GM19452 (cell line): ENCODE data around the gene EML6.

Source experiments
- ATAC-seq: cut with Tn5 transposase; IDR thresholded peaks from one replicate; pipeline ENCODE4 v1.9.1; 2021; ENCODE audit not compliant: unreplicated experiment

Gene EML6

DNA sequence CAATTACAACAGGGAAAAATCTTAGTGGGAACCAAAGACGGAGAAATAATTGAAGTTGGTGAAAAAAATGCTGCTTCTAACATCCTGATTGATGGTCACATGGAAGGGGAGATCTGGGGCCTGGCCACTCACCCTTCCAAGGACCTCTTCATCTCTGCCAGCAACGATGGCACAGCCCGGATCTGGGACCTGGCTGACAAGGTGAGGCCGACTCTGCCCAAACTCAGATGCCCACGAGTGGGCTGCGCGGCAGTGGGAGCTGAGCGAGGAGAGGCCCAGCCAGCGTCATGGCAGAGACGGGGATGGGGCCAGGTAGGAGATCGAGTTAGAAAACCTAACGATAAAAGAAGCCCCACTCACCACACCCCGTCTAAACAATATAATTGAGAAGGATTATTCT, 239.0 kb downstream of the EML6 start:
- no peak for ATAC-seq

DNA sequence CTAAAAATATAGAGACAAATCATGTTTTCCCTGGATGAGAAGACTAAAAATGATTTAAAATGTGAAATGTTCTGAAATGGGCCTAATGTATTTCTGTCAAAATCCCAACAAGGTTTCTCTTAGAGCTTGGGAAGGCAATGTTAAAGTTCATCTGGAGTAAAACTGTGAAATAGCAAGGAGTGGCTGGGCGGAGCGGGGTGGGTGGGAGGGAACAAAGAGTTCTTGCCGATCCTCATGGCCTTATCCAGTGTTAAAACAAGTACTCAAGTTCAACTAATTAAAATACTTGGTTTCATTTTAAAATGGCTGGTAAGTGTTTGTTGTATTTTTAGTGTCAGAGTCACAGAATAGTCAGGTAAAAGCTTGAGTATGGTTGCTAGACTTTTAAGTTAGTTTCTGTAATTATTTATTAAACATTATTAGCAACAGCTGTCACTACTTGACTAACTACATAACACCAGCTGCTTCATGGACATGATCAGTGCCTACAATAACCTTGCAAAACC, 239.5 kb downstream of the EML6 start:
- ATAC-seq, result no peak

DNA sequence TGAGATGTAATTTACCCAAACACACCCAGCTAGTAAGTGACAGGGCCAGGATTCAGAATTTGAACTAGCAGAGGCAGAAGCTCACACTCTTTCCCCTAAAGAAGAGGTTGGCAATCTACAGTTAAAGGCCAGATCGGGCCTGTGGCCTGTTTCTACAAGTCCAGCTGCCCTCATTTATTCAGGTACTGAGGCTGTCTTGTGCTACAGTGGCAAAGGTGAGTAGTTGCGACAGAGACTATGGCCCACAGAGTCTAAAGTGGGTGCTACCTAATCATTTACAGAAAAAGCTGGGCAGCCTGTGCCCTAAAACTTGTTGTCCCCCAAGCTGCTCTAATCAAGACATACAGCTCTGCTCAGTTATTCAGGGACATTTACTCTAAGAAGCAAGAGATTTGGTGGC, 240.0 kb downstream of the EML6 start:
- ATAC-seq, result no peak

DNA sequence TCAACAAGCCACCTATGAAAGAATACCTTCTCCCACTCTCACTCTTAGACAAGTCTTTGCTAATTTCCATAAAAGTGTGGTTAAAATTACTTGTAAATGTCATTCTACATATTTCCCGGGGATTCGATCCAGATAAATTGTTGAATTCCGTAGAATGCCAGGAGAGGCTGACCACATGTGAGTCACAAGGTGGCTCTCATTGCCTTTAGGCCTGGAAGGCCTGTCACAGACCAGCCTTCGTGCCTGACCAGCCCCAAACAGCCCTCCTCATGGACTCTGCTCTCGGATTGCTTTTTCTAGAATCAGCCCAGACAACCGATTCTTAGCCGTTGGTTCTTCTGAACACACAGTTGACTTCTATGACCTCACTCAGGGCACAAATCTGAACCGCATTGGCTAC, 240.8 kb downstream of the EML6 start:
- no peak for ATAC-seq

DNA sequence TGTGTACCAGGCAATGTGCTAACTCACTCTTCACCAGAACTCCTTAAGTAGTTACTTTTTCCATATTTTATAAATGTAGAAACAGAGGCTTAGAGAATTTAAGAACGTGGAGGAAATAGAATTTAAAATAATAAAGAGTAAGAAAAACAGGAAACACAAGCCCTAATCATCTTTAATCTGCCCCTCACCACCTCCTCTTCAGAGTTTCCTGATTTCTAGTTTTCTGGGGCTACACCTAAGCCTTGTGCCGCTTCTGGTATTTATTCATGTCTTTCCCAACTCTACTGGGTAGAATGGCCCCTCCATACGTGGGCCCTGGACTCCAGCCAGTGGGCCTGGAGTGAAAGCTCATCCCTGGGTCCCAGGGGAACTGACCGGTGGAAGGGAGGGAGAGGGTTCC, 241.4 kb downstream of the EML6 start:
- ATAC-seq, result no peak

DNA sequence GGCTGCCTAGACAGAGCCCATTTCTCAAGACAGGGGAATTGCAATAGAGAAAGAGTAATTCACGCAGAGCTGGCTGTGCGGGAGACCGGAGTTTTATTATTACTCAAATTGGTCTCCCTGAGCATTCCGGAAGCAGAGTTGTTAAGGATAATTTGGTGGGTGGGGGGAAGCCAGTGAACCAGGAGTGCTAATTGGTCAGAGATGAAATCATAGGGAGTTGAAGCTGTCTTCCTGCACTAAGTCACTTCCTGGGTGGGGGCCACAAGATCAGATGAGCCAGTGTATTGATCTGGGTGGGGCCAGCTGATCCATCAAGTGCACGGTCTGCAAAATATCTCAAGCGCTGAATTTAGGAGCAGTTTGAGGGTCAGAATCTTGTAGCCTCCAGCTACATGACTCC, 242.0 kb downstream of the EML6 start:
- ATAC-seq, result no peak

DNA sequence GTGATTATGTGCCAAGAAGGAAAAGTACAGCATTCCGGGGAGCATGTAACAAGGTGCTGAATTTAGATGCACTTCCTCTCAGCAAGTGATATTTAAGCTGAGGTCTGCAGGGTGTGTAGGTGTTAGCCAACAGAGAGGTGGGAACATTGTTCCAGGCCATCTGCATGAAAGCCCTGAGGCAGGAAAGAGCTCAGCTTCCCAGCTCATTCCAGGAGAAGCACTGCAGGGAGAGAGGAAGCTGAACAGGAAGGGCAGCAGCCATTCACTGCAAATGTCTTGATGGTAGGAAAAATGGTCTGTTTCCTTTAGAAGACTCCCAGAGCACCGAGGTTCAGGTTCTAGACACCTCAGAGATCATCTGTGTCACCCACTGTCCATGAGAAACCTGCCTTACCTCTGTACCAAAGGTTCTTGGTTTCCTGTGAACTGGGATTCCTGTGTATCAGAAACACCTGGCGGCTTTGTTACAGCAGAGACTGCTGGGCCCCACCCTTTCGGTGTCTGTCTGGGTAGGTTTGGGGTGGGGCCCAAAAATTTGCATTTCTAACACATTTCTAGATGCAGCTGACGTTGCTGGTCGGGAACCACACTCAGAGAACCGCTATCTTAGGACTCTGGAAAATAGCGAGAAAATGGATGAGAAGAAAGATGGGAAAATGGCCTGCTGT, 242.8 kb downstream of the EML6 start:
- ATAC-seq, result no peak

DNA sequence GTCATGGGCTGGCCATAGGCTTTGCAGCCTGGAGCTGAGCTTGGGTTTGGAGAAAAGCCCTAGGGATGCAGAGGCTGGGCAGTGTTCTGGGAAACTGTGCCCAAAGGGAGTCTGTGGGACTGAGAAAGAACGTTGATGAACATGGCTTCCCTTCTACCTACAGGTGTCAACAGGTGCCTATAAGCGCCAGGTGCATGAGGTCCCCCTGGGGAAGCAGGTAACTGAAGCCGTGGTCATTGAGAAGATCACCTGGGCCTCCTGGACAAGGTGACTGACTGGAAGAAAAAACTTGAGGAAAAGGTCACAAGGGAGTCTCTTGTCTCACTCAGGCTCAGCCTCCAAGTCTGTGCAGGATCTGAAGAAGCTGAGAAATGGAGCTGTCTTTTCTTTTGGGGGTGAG, 243.4 kb downstream of the EML6 start:
- ATAC-seq, result no peak

DNA sequence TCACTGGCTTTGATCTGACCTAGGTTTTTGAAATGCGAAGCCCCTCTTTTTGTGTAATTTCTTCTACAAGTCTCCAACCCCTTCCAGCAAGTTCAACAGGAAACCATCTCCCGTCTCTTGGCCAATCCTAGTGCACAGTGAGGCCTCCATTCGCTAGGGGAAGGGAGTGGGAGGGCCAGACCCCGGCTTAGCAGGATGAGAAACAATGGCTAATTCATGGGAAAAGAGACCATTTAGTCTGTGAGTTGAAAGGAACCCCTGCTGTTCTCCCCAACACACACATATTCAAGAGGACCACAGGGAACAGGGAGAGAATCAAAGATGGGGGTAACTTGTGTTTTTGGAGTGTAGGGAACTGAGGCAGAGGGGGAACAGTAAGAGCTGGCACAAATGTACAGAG, 243.8 kb downstream of the EML6 start:
- ATAC-seq, result no peak

DNA sequence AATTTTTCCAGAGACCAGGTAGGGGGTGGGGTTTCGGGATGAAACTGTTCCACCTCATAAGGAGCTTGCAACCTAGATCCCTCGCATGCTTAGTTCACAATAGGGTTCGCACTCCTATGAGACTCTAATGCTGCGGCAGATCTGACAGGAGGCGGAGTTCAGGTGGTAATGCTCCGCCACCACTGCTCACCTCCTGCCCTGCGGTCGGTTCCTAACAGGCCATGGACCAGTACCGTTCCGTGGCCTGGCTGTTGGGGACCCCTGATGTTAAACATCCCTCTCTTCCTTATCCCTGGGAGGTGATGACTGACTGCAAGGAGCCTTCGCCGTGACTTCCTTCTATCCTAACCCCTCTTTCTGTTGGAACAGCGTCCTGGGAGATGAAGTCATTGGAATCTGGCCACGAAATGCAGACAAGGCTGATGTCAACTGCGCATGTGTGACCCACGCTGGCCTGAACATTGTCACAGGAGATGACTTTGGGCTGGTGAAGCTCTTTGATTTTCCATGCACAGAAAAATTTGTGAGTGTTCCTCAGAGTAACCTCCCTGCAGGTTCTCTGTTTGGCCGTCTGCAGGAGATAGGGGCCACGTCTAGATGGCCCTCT, 244.4 kb downstream of the EML6 start:
- no peak for ATAC-seq

DNA sequence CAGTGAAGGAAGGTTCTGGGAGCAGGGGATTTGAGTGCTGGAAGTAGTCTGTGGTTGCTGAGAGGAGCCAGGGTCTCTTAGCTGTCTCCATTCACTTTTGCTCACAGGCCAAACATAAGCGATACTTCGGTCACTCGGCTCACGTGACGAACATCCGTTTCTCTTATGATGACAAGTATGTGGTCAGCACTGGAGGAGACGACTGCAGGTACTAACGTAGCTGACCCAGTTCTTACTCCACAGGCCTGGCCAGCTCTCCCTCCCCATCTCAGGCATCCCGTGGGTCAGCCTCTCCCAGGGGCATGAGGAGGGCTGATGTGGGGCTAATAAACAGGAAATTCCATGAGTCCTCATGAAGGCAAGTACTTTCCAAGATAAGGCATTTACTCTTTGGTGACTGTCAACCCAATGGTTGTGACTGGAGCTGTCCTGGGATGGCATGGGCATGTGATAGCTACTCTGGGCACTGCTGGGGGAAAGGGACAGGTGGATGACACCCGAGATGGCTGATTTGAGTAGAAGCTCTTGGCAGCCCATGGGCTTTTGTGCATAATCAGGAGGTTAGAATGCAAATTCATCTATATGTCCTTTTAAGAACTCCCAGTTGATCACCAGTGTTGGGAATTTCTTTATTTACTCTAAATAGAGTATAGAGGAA, 245.2 kb downstream of the EML6 start:
- no peak for ATAC-seq

DNA sequence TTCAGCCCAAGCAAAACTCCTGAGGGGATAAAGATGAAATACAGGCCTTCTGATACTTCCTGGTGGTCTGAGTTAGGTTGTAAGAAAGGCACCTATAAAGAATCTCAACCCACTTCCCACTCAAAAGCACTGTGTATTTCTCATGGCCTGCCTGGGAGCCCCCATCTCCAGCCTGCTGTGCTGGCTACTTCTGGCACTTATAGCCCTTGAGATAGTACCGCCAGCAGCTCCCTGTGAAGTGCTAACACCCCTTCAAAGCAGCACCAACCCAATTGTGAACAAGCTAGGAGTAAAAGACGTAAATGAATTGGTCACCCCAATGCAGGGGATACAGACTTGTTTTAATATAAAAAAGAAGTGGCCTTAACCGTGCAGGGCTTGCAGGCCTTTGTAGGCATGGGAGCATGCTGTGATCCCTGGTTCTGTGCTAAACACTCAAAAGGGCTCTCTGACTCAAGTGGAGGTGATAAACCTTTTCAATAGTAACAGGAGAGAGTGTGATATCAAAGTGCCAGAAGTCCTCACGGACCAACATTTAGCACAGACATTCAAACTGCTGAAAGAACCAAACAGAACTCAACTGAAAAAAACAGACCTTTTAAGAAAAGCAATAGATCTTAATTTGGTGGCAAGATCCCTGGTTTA, 246.0 kb downstream of the EML6 start:
- no peak for ATAC-seq

DNA sequence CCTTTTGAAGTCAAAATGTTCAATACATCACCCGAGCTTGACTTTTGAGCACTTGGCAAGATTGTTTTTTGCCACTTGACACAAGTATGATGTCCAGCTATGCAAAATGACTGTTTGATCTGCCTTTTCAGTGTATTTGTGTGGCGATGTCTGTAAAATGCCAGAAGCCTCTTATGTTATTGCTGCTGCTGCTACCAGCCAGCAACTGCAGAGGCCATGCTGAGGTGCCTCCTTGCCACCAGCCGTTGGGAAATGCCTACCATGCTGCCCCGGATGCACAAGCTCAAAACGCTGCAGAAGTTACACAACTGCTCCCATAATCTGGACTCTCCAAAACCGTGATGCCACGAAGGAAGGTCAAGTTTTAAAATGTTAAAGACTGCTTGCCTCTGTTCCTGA, 246.5 kb downstream of the EML6 start:
- ATAC-seq, result no peak

DNA sequence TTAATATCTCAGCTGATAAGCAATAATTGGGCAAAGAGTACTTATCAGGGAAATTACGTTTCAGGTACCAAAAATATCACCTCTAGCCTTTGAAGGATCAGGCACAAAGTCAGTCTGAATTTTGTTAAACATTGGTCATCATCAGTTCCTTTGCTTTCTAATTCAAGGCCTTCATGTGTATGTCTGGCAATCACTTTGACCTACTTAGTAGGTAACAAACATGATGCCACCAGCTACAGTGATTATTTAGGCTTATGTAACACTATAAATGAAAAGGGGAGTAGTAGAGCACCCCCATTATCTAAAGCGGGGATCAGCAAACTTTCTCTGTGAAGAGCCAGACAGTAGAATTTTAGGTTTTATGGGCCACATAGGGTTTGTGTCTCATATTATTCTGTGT, 251.7 kb downstream of the EML6 start:
- no peak for ATAC-seq

DNA sequence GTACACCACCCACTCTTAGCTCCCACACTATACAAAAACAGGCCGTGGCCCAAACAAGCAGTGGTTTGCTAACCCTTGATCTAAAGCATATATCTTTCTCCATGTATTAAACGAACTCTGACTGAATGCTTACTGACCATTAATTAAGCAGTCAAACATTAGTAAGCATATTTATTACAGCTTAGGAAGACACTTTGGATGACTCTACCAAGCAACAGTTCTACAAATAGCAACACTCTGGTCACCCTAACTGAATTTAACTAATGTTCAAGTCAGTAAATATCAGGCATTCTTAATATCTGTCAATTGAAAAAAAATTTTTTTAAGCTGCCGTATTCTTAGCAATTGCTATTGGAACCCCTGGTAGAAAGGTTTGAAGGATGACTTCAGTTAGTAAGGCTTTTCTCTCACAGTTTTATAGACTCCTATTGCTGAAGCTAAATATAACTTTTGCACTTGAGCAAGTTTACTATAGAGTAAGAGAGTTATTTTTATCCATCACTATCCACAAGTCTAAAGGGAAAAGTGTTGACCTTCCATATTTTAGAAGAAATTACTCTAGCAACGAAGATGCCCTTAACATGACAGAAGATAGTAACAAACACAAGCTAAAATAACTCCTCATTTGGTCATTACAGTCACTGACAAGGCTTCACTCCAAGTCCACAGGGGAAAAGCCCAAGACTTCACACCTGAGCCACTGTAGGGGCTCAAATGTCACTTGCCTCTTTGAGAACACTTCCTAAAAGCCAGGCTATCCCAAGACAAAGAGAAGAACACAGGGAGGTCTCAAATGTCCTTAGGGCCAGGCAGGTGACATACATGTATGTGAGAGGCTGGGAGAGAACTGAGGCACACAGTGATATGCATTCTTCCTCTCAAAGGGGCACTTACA, 252.4 kb downstream of the EML6 start:
- no peak for ATAC-seq

DNA sequence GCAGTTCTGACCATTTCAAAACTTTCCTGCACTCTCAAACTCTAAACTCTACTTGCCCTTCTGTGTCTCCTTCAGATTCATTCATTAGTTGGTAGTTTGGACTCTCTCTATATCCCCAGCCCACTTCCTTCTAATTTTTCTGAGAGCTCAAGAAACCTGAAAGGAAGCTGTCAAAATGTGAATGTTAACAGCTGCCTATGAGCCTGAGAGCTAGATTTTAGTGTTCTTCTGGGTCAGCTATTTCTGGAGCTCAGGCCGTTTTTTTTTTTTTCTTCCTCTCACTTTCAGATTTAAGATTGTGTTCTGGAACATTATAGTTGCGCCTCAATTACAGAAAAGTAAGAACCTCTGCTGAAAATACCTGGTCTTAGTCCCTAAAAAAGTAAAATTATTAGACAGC, 253.7 kb downstream of the EML6 start:
- ATAC-seq, result peak; percentile 80

DNA sequence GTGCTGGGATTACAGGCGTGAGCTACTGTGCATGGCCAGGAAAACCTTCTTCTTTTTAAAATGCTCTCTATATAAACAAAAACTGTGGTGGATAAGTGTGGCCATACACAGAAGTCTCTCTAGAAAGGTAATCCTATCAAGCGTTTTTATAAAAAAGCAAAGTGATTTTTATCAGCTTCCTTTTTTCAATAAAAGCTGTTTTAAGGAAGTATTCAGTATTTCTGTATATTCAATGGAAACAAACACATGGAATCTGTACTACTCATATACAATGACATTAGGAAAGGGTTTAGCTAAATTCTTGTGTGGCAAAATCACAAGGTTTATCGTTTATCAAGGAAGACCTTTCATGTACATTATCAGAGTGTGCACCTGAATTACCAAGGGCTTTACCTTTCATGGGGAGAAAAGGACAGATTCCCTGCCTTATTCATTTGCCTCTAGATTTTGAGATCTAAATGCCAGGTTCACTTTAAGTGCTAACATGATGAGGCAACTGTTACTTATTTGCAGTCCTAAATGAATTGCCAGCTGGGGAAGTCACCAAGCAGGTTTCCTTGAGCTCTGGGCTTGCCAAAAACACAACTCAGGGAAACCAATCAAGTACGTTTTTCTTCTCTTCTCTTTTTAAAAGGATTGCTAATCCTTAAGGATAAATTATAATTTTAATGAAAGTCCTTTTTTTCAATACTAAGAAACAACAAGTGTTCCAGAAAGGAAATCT, 256.0 kb downstream of the EML6 start:
- no peak for ATAC-seq

DNA sequence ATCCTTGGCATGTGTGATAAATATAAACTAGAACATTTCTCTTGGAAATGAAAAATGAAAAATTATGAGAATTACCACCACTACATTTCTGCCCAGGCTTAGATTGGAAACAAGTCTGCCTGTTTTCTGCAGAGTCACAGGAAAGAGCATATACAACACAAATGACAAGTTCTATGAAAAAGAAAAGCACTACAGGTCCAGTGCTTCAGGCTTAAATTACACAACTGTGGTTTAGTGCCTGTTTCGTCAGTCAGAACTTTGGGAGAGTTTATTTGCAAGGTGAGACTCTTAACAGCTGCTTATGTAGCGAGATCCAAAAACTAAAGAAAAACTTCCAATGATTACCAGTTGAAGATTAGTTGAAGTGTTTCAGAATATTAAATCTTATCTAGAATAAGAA, 257.9 kb downstream of the EML6 start:
- no peak for ATAC-seq

DNA sequence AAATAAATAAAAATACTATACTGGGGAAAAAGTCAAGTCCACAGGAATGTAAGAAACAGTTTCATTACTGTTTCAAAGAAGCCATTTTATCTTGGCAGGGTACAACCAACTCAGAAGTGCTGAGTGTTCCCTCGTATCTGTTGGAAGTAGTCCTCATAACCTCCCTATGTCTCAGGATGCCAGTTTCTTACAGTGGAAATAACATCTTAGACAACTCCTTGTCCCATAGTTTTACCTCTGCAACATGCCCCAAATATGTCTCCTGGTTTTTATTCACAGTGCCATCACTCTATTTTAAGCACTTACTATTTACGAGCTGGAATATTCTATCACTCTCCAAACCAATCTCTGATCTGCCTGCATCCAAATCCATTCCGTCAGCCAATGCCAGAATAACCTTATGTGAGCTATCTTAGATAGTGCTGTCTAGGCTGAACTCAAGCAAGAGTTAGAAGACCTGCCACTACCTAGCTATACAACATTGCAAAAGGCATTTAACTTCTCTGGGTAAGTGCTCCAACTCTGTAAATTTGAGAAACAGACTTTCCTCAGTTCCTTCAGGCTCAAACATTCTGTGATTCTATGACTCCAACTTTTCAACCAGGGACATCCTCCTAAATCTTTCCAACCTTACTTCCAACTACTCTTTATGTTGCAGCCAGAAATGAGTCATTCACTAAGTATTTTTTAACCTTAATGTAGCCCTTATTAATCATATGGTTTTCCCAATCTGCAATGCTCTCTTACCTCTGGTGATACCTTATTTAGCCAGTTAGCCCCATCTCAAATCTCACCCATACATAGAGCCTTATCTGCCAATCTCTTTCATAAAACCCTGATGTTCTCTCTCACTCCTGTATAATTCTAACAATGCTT, 260.1 kb downstream of the EML6 start:
- no peak for ATAC-seq
